ENCODE results near the gene NCKAP5L.

The NCKAP5L gene

GRCh38 chr12:49806877-49807276 lies 21.3 kb downstream of the NCKAP5L start:
- H3K9me2 ChIP-seq (replicated peaks; ENCODE audit: insufficient read depth, low read length), result no peaks in the 10 kb centered on the region
- H3K79me2 ChIP-seq (ENCODE audit: insufficient read depth, low read length), result no peaks in the 10 kb centered on the region
- no peak overlapping the region for H3K4me3 ChIP-seq (ENCODE audit: insufficient read depth, low read length, poor library complexity, severe bottlenecking)
- H3K9ac ChIP-seq (ENCODE audit: low read length), result no peak overlapping the region
- no peak overlapping the region for H3K27ac ChIP-seq (ENCODE audit: low read depth, low read length)
- H3K9me3 ChIP-seq (ENCODE audit: insufficient read depth, low read length), result no peaks in the 10 kb centered on the region
- no peaks in the 10 kb centered on the region for H3K27me3 ChIP-seq (ENCODE audit: low read length)
- H2AFZ ChIP-seq (ENCODE audit: low read depth, low read length, severe bottlenecking), result no peak overlapping the region
- TF ChIP-seq CTCF (IDR thresholded peaks at IDR 0.05; ENCODE audit: insufficient read depth, low read length, poor library complexity, severe bottlenecking) (no peak), EZH2phosphoT487 (conservative IDR thresholded peaks at IDR 0.05; ENCODE audit: low read length) (no peak)
- H4K20me1 ChIP-seq (ENCODE audit: low read depth, low read length), result no peaks in the 10 kb centered on the region
- no peaks in the 10 kb centered on the region for H3K36me3 ChIP-seq (ENCODE audit: low read length)
- no peaks in the 10 kb centered on the region for H3F3A ChIP-seq (ENCODE audit: insufficient read depth)
- no peak overlapping the region for H3K4me2 ChIP-seq (ENCODE audit: low read depth, low read length, poor library complexity, severe bottlenecking)

DNA sequence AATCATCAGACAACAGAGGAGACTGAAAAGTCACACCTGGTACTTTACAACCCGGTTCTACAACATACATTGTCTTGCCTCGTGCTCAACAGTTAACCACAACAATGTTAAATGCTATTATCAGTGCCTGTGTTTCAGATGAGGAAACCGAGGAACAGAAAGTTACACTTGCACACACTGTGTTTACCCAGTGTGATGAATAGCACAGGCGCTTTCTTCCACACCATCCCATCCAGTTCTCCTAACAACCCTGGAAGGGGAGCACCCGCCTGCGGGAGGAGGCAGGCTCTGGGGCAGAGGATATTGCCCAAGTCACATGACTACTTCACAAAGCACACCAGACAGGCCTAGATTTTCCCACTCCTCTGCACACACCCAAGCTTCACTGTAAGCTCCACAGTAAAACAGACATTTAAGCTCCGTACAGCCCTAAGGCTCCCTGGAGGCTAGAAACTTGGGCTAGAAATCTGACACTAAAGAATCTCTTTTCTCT lies 21.8 kb downstream of the NCKAP5L start:
- no peaks in the 10 kb centered on the region for H3K9me3 ChIP-seq (ENCODE audit: insufficient read depth, low read length)
- no peaks in the 10 kb centered on the region for H4K20me1 ChIP-seq (ENCODE audit: low read depth, low read length)
- no peaks in the 10 kb centered on the region for H3K36me3 ChIP-seq (ENCODE audit: low read length)
- no peak overlapping the region for H3K27ac ChIP-seq (ENCODE audit: low read depth, low read length)
- H3K4me2 ChIP-seq (ENCODE audit: low read depth, low read length, poor library complexity, severe bottlenecking), result no peak overlapping the region
- no peak overlapping the region for H3K4me3 ChIP-seq (ENCODE audit: insufficient read depth, low read length, poor library complexity, severe bottlenecking)
- no peak overlapping the region for H2AFZ ChIP-seq (ENCODE audit: low read depth, low read length, severe bottlenecking)
- no peak overlapping the region for H3K9ac ChIP-seq (ENCODE audit: low read length)
- H3F3A ChIP-seq (ENCODE audit: insufficient read depth), result no peaks in the 10 kb centered on the region
- TF ChIP-seq CTCF (IDR thresholded peaks at IDR 0.05; ENCODE audit: insufficient read depth, low read length, poor library complexity, severe bottlenecking), result no peak
- TF ChIP-seq EZH2phosphoT487 (conservative IDR thresholded peaks at IDR 0.05; ENCODE audit: low read length), result no peak
- H3K27me3 ChIP-seq (ENCODE audit: low read length), result no peaks in the 10 kb centered on the region
- no peaks in the 10 kb centered on the region for H3K79me2 ChIP-seq (ENCODE audit: insufficient read depth, low read length)
- no peaks in the 10 kb centered on the region for H3K9me2 ChIP-seq (replicated peaks; ENCODE audit: insufficient read depth, low read length)

DNA sequence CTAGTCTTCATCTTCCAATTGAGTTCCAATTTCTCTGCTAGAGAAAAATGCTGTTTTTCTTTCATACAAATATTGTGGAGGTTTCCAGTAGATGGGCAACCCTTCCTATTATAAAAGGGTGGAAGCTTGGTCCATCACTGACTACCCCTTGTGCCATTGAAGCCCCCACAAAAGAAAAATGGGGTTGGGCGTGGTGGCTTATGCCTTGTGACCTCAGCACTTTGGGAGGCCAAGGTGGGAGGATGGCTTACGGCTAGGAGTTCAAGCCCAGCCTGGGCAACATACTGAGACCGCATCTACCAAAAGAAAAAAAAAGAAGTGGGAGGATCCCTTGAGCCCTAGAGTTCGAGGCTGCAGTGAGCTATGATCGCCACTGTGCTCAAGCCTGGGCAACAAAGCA lies 22.8 kb downstream of the NCKAP5L start:
- Histone ChIP-seq H4K20me1 (ENCODE audit: low read depth, low read length) (no peaks in the 10 kb centered on the region), H3K27me3 (ENCODE audit: low read length) (no peaks in the 10 kb centered on the region), H3F3A (ENCODE audit: insufficient read depth) (no peaks in the 10 kb centered on the region), H3K27ac (ENCODE audit: low read depth, low read length) (no peak overlapping the region), H3K9me3 (ENCODE audit: insufficient read depth, low read length) (no peaks in the 10 kb centered on the region), H2AFZ (ENCODE audit: low read depth, low read length, severe bottlenecking) (no peak overlapping the region), H3K36me3 (ENCODE audit: low read length) (no peaks in the 10 kb centered on the region), H3K4me2 (ENCODE audit: low read depth, low read length, poor library complexity, severe bottlenecking) (no peak overlapping the region), H3K9ac (ENCODE audit: low read length) (no peak overlapping the region), H3K4me3 (ENCODE audit: insufficient read depth, low read length, poor library complexity, severe bottlenecking) (no peak overlapping the region), H3K9me2 (replicated peaks; ENCODE audit: insufficient read depth, low read length) (no peaks in the 10 kb centered on the region), H3K79me2 (ENCODE audit: insufficient read depth, low read length) (no peaks in the 10 kb centered on the region)
- no peak for TF ChIP-seq EZH2phosphoT487 (conservative IDR thresholded peaks at IDR 0.05; ENCODE audit: low read length)
- no peak for TF ChIP-seq CTCF (IDR thresholded peaks at IDR 0.05; ENCODE audit: insufficient read depth, low read length, poor library complexity, severe bottlenecking)

All from SU-DHL-6 (cell line).